Prostate gland (tissue), 2 donors: ENCODE results near the gene GPS1. TPM values are rescaled to one million over a fixed set of nuclear protein-coding genes. Genes with fewer than 3 reads are reported as not detected.

Experiments
- DNase-seq: peaks from one replicate; pipeline ENCODE4 v3.0.0-alpha.2; 2019; ENCODE audit warnings: low spot score
- H3K27ac ChIP-seq, 2 donors: fragments of 200-600 bp; sonication (generic); 2 replicates each; pipeline ENCODE4 v1.5.1; 2017 to 2019
- H3K27me3 ChIP-seq: fragments of 200-600 bp; sonication (generic); replicated peaks from 2 replicates; pipeline ENCODE4 v1.5.1; 2019; ENCODE audit not compliant: insufficient read depth
- H3K36me3 ChIP-seq, 2 donors: fragments of 200-600 bp; sonication (generic); 1 replicate in 1 of 2; 2 replicates in 1 of 2; pipeline versions ENCODE4 v1.5.1 to v1.8.1; 2017 to 2019
- H3K4me1 ChIP-seq: fragments of 200-600 bp; sonication (generic); replicated peaks from 2 replicates; pipeline ENCODE4 v1.5.1; 2019
- H3K4me3 ChIP-seq, 2 donors: fragments of 200-600 bp; sonication (generic); 2 replicates each; pipeline ENCODE4 v1.5.1; 2017 to 2019
- H3K9me3 ChIP-seq: fragments of 200-600 bp; sonication (generic); 2 replicates; pipeline ENCODE4 v1.5.1; 2017
- POLR2A ChIP-seq: fragments of 450-650 bp; IDR thresholded peaks from one replicate; pipeline ENCODE4 v1.6.1; 2016; ENCODE audit warnings: antibody characterized with exemption, mild to moderate bottlenecking
- POLR2AphosphoS5 ChIP-seq: sonication (generic); formaldehyde crosslinking; IDR thresholded peaks from one replicate; pipeline ENCODE4 v1.6.1; 2017; ENCODE audit warnings: antibody characterized with exemption
- WGBS: methylation state at CpG from one replicate; pipeline ENCODE4 v1.1.5; 2018; 5-methylcytosine and 5-hydroxymethylcytosine counted together
- intact Hi-C: fragments of 100-400 bp; cut with DNase I; formaldehyde crosslinking; loops from one replicate; pipeline ENCODE4 v1.14.2; 2022
- total RNA-seq, 2 donors: library from RNA; depleted of rRNA; stranded (reverse); fragments of >200 nt; gene quantifications; one replicate each; pipeline ENCODE4 v1.1.0, GENCODE V29; 2016
- TF ChIP-seq, protein P1 (sequence below), 4 experiments: fragments of 200-600 bp in 2 of 4; fragments of 450-650 bp in 2 of 4; sonication (generic) in 2 of 4; IDR thresholded peaks; 1 replicate in 3 of 4; 2 replicates in 1 of 4; pipeline ENCODE4 v1.5.1; 2016 to 2019; ENCODE audit warnings: antibody characterized with exemption in 4 of 4, mild to moderate bottlenecking in 2 of 4, moderate library complexity in 2 of 4

GPS1 gene
- total RNA-seq, 2 donors from 2014 or later, result 163 to 182 TPM

DNA sequence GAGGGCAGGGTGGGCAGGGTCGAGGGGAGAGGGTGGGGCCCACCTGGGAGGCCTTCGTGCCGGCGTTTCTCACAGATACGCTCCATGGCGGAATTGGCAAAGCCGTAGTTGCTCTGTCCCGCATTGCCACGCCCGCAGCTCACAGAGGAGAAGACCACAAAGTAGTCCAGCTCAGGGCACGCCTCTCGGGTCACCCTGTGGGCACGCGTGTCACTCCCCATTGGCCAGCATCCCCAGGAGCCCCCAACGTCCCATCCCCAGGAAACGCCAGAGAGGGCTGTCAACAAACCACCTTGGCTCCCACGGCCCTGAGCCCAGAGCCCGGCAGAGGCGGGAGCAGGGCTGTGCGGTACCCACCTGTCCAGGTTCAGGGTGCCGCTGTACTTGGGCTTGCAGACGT, 30.3 kb downstream of the GPS1 start:
- 90% methylated on average over 16 of the region's 22 CpGs for WGBS
- DNase-seq, result no peak
- no peak for TF ChIP-seq POLR2AphosphoS5
- TF ChIP-seq, protein P1, sequence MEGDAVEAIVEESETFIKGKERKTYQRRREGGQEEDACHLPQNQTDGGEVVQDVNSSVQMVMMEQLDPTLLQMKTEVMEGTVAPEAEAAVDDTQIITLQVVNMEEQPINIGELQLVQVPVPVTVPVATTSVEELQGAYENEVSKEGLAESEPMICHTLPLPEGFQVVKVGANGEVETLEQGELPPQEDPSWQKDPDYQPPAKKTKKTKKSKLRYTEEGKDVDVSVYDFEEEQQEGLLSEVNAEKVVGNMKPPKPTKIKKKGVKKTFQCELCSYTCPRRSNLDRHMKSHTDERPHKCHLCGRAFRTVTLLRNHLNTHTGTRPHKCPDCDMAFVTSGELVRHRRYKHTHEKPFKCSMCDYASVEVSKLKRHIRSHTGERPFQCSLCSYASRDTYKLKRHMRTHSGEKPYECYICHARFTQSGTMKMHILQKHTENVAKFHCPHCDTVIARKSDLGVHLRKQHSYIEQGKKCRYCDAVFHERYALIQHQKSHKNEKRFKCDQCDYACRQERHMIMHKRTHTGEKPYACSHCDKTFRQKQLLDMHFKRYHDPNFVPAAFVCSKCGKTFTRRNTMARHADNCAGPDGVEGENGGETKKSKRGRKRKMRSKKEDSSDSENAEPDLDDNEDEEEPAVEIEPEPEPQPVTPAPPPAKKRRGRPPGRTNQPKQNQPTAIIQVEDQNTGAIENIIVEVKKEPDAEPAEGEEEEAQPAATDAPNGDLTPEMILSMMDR (IDR thresholded peaks at IDR 0.05), result no peak
- TF ChIP-seq POLR2A, result no peak
- intact Hi-C loops, result no loop called here
- Histone ChIP-seq H3K27ac (no peak overlapping the region), H3K27me3 (no peaks in the 10 kb centered on the region), H3K9me3 (no peaks in the 10 kb centered on the region), H3K4me3 (no peak overlapping the region), H3K36me3 (peaks cover 61 to 66% of the 10 kb centered on the region in 2 donors), H3K4me1 (no peaks in the 10 kb centered on the region)

DNA sequence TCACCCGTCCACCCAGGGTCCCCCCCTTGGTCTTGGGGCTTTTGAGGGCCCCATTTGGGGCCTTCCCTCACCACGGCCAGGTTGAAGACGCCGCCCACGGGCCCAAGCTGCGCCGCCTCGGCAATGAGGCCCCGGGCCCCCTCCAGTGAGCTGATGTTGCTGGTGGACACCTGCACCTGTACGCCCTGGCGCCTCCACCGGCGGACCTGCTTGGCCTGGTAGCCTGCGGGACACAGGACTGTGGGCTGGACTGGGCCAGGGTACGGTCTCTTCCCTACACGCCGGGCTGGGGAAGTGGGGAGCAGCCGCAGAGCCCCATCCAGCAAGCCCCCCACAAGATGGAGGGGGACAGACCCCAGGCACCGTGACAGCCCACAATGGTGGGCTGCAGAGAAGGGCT, 30.8 kb downstream of the GPS1 start:
- H3K9me3 ChIP-seq, result no peaks in the 10 kb centered on the region
- intact Hi-C loops, result no loop called here
- peaks cover 65 to 71% of the 10 kb centered on the region in 2 donors for H3K36me3 ChIP-seq
- H3K4me1 ChIP-seq, result no peaks in the 10 kb centered on the region
- no peak overlapping the region for H3K27ac ChIP-seq
- 88% methylated on average over 19 of the region's 19 CpGs for WGBS
- DNase-seq, result no peak
- TF ChIP-seq, protein P1 (IDR thresholded peaks at IDR 0.05), result no peak
- no peak overlapping the region for H3K4me3 ChIP-seq
- no peaks in the 10 kb centered on the region for H3K27me3 ChIP-seq

DNA sequence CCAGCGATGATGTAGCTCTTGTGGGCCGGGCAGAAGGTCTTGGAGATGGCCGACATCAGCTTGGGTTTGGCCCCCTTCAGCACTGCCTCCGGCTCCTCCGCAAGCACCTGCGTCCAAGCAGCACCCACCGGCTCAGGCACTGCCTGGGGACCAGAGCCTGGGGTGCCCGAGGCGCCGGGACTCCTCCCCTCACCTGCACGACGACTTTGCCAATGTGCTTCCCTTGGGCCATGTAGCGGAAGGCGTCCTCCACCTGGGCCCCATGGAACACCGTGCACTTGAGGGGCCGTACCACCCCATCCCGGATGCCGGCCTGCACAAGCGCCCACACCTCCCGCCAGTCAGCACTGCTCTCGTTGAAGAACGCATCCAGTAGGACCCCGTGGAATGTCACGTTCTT, 31.3 kb downstream of the GPS1 start:
- H3K9me3 ChIP-seq, result no peaks in the 10 kb centered on the region
- H3K36me3 ChIP-seq, result peaks cover 70 to 76% of the 10 kb centered on the region in 2 donors
- no peak overlapping the region for H3K4me3 ChIP-seq
- intact Hi-C loops, result no loop called here
- no peak overlapping the region for H3K27ac ChIP-seq
- no peaks in the 10 kb centered on the region for H3K27me3 ChIP-seq
- H3K4me1 ChIP-seq, result no peaks in the 10 kb centered on the region
- TF ChIP-seq POLR2A (no peak), POLR2AphosphoS5 (no peak)
- TF ChIP-seq, protein P1 (IDR thresholded peaks at IDR 0.05), result no peak
- no peak for DNase-seq
- 92% methylated on average over 23 of the region's 24 CpGs for WGBS

DNA sequence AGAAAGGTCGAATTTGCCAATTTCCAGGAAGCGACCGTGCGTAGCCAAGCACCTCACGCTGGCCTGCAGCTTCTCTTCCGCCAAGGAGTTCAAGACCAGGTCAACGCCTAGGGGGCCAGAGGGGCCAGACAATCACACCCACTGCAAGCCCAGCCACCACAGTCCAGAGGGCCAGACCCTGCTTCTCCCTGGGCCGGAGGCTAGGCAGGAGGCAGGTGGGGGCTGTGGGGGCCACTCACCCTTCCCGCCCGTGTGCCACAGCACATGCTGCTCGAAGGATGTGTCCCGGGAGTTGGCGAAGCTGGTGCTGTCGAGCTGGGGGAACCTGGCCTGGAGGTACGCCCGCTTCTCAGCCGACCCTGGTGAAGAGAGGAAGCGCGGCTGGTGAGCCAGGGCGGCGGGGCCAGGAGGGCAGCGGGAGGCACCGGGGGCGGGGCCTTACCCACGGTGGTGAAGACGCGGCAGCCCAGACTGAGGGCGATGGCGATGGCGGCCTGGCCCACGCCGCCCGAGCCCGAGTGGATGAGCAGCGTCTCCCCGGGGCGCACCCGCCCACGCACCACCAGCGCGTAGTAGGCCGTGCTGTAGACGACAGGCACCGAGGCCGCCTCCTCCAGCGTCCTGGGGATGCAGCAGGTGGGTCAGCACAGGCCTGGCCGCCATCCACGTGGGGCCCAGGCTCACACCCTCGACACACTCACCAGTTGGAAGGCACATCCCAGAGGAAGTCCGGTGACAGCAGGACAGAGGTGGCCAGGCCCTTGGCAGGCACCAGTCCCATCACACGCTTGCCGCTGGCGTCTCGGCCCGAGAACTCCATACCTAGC, 32.0 kb downstream of the GPS1 start:
- 89% methylated on average over 47 of the region's 55 CpGs for WGBS
- intact Hi-C loops, result no loop called here
- no peak for TF ChIP-seq POLR2A
- TF ChIP-seq, protein P1 (IDR thresholded peaks at IDR 0.05), result no peak
- no peak for TF ChIP-seq POLR2AphosphoS5
- no peaks in the 10 kb centered on the region for H3K9me3 ChIP-seq
- H3K27me3 ChIP-seq, result no peaks in the 10 kb centered on the region
- no peak overlapping the region for H3K4me3 ChIP-seq
- peaks cover 77 to 83% of the 10 kb centered on the region in 2 donors for H3K36me3 ChIP-seq
- H3K27ac ChIP-seq, result no peak overlapping the region
- no peaks in the 10 kb centered on the region for H3K4me1 ChIP-seq
- DNase-seq, result no peak

DNA sequence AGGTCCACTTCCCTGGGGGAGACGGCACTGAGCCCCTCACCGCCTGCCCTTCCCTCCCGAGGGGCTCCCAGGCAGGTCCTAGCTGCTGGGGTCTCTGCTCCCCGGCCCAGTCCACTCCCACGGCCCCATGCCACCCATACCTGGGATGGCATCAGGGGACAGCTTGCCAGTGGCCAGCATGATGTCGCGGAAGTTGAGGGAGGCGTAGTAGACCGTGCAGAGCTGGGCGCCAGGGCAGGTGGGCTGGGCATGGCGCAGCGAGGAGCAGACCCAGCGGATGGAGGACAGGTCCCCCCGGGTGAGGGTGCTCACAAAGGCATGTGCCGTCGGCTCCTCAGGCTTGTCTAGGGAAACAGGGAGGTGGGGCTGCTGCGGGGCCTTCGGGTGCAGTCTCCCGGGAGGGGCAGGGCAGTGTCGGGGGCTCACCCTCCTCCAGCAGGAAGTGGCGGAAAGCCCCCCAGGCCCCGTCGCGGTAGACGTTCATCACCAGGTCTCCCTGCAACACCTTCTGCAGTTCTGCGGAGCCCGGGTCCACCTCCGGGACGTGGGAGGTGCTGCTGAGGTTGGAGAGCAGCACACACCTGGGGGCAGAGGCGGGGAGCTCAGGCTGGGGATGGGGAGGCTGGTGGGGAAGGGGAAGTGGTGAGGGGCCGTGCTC, 32.8 kb downstream of the GPS1 start:
- Histone ChIP-seq H3K4me1 (no peaks in the 10 kb centered on the region), H3K36me3 (peaks cover 85 to 90% of the 10 kb centered on the region in 2 donors), H3K27ac (no peak overlapping the region), H3K4me3 (no peak overlapping the region), H3K27me3 (no peaks in the 10 kb centered on the region), H3K9me3 (no peaks in the 10 kb centered on the region)
- TF ChIP-seq, protein P1 (IDR thresholded peaks at IDR 0.05), result no peak
- TF ChIP-seq POLR2A, result no peak
- TF ChIP-seq POLR2AphosphoS5, result no peak
- intact Hi-C loops, result no loop called here
- no peak for DNase-seq
- WGBS, result 87% methylated on average over 30 of the region's 31 CpGs
